Neural cell (in vitro differentiated cells): ENCODE data around the gene IL12RB2.

Source experiments
- EP300 ChIP-seq: fragments of 450-650 bp; conservative IDR thresholded peaks from 2 replicates; pipeline ENCODE4 v1.6.1; 2014; ENCODE audit warnings: antibody characterized with exemption, mild to moderate bottlenecking, moderate library complexity; ENCODE audit not compliant: poor library complexity, severe bottlenecking
- EZH2 ChIP-seq: fragments of 200-600, 300-800 bp; shearing (Covaris generic), sonication (generic); IDR thresholded peaks from 2 replicates; pipeline ENCODE4 v1.6.1; 2014; ENCODE audit warnings: antibody characterized with exemption, low read length, borderline replicate concordance, mild to moderate bottlenecking; ENCODE audit not compliant: insufficient read depth, poor library complexity, severe bottlenecking
- POLR2AphosphoS5 ChIP-seq: IDR thresholded peaks from 2 replicates; pipeline ENCODE4 v1.6.1; 2012
- RAD21 ChIP-seq: fragments of 450-650 bp; conservative IDR thresholded peaks from 2 replicates; pipeline ENCODE4 v1.6.1; 2014; ENCODE audit warnings: antibody characterized with exemption, mild to moderate bottlenecking, moderate library complexity
- SMC3 ChIP-seq: fragments of 450-650 bp; conservative IDR thresholded peaks from 2 replicates; pipeline ENCODE4 v1.6.1; 2014; ENCODE audit warnings: antibody characterized with exemption, mild to moderate bottlenecking, moderate library complexity; ENCODE audit not compliant: poor library complexity
- TF ChIP-seq, protein P1 (sequence below): fragments of 450-650 bp; IDR thresholded peaks from 2 replicates; pipeline ENCODE4 v1.5.1; 2014; ENCODE audit warnings: antibody characterized with exemption, mild to moderate bottlenecking, moderate library complexity; ENCODE audit not compliant: poor library complexity, severe bottlenecking
- TF ChIP-seq, protein P2 (sequence below): IDR thresholded peaks from 2 replicates; pipeline ENCODE4 v1.6.1; 2012; ENCODE audit warnings: borderline replicate concordance

- TF ChIP-seq, protein P1, sequence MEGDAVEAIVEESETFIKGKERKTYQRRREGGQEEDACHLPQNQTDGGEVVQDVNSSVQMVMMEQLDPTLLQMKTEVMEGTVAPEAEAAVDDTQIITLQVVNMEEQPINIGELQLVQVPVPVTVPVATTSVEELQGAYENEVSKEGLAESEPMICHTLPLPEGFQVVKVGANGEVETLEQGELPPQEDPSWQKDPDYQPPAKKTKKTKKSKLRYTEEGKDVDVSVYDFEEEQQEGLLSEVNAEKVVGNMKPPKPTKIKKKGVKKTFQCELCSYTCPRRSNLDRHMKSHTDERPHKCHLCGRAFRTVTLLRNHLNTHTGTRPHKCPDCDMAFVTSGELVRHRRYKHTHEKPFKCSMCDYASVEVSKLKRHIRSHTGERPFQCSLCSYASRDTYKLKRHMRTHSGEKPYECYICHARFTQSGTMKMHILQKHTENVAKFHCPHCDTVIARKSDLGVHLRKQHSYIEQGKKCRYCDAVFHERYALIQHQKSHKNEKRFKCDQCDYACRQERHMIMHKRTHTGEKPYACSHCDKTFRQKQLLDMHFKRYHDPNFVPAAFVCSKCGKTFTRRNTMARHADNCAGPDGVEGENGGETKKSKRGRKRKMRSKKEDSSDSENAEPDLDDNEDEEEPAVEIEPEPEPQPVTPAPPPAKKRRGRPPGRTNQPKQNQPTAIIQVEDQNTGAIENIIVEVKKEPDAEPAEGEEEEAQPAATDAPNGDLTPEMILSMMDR: no peak
- no peak for TF ChIP-seq RAD21
- TF ChIP-seq EP300: no peak
- no peak for TF ChIP-seq EZH2
- TF ChIP-seq POLR2AphosphoS5: no peak
- TF ChIP-seq, protein P2, sequence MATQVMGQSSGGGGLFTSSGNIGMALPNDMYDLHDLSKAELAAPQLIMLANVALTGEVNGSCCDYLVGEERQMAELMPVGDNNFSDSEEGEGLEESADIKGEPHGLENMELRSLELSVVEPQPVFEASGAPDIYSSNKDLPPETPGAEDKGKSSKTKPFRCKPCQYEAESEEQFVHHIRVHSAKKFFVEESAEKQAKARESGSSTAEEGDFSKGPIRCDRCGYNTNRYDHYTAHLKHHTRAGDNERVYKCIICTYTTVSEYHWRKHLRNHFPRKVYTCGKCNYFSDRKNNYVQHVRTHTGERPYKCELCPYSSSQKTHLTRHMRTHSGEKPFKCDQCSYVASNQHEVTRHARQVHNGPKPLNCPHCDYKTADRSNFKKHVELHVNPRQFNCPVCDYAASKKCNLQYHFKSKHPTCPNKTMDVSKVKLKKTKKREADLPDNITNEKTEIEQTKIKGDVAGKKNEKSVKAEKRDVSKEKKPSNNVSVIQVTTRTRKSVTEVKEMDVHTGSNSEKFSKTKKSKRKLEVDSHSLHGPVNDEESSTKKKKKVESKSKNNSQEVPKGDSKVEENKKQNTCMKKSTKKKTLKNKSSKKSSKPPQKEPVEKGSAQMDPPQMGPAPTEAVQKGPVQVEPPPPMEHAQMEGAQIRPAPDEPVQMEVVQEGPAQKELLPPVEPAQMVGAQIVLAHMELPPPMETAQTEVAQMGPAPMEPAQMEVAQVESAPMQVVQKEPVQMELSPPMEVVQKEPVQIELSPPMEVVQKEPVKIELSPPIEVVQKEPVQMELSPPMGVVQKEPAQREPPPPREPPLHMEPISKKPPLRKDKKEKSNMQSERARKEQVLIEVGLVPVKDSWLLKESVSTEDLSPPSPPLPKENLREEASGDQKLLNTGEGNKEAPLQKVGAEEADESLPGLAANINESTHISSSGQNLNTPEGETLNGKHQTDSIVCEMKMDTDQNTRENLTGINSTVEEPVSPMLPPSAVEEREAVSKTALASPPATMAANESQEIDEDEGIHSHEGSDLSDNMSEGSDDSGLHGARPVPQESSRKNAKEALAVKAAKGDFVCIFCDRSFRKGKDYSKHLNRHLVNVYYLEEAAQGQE: no peak
- no peak for TF ChIP-seq SMC3
These were observed 59.8 kb downstream of the IL12RB2 start for GRCh38 chr1:67367370-67368045.
